B cell (primary cell): ENCODE data around the gene SALL2. TPM values are rescaled to one million over a fixed set of nuclear protein-coding genes. Genes with fewer than 3 reads are reported as not detected.

Experiments used
- ATAC-seq: fragments of 200-7000 bp; cut with Tn5 transposase; one replicate; pipeline ENCODE4 v1.10.0; 2021; ENCODE audit warnings: low read depth, mild to moderate bottlenecking, moderate number of reproducible peaks, moderate library complexity
- CTCF ChIA-PET: fragments of 350-600 bp; sonication (Branson Sonifier 250); formaldehyde crosslinking; loops from one replicate; lab custom pipeline; 2021; ENCODE audit warnings: antibody characterized with exemption, inconsistent platforms; lab: Charles Lee
- POLR2A ChIA-PET: fragments of 350-600 bp; sonication (Branson Sonifier 250); formaldehyde crosslinking; loops from one replicate; lab custom pipeline; 2021; ENCODE audit warnings: antibody characterized with exemption; lab: Charles Lee
- DNase-seq: peaks from one replicate; pipeline ENCODE4 v3.0.0; 2013
- H2AFZ ChIP-seq: 2 replicates; pipeline ENCODE4 v1.6.1; 2012; ENCODE audit warnings: mild to moderate bottlenecking, low read depth, low read length; ENCODE audit not compliant: insufficient read depth, poor library complexity, severe bottlenecking
- H3K27ac ChIP-seq, 2 donors: 1 replicate in 1 of 2; 2 replicates in 1 of 2; pipeline ENCODE4 v1.5.1; 2012 to 2013; ENCODE audit warnings: low read length in 2 of 2, mild to moderate bottlenecking in 2 of 2, moderate library complexity in 1 of 2
- H3K27me3 ChIP-seq, 4 experiments: fragments of 200-600 bp in 1 of 4; sonication (generic) in 1 of 4; replicated peaks in 1 of 4; 1 replicate in 2 of 4; 2 replicates in 2 of 4; pipeline versions ENCODE4 v1.6.1 to v1.7.0; 2013 to 2016; ENCODE audit warnings: low read length in 3 of 4, mild to moderate bottlenecking in 2 of 4, mixed read lengths in 1 of 4, moderate library complexity in 1 of 4; ENCODE audit not compliant: insufficient read depth in 4 of 4, control insufficient read depth in 3 of 4; ENCODE audit errors: control extremely low read depth in 1 of 4
- H3K36me3 ChIP-seq, 2 experiments: replicated peaks in 1 of 2; 1 replicate in 1 of 2; 2 replicates in 1 of 2; pipeline versions ENCODE4 v1.6.1 to v1.7.1; 2013; ENCODE audit warnings: low read length in 1 of 2; ENCODE audit not compliant: insufficient read depth in 2 of 2, control insufficient read depth in 1 of 2; ENCODE audit errors: control extremely low read depth in 1 of 2, extremely low read depth in 1 of 2
- H3K4me1 ChIP-seq, 2 donors: fragments of 200-600 bp in 1 of 2; sonication (generic) in 1 of 2; 1 replicate in 1 of 2; 2 replicates in 1 of 2; pipeline versions ENCODE4 v1.5.1 to v1.6.1; 2013 to 2017; ENCODE audit warnings: low read length in 2 of 2; ENCODE audit not compliant: control insufficient read depth in 2 of 2, insufficient read depth in 2 of 2
- H3K4me2 ChIP-seq: replicated peaks from 2 replicates; pipeline ENCODE3; 2012; ENCODE audit warnings: mild to moderate bottlenecking, low read depth, low read length; ENCODE audit not compliant: poor library complexity, severe bottlenecking
- H3K4me3 ChIP-seq, 5 experiments: fragments of 200-600 bp in 1 of 5; sonication (generic) in 1 of 5; 1 replicate in 3 of 5; 2 replicates in 2 of 5; pipeline versions ENCODE4 v1.5.1 to v1.7.0; 2011 to 2016; ENCODE audit warnings: low read length in 4 of 5, mild to moderate bottlenecking in 4 of 5, low read depth in 2 of 5, control low read depth in 1 of 5, moderate library complexity in 1 of 5; ENCODE audit not compliant: insufficient read depth in 1 of 5; ENCODE audit errors: control extremely low read depth in 1 of 5, extremely low read depth in 1 of 5
- H3K79me2 ChIP-seq: fragments of 200-600 bp; sonication (generic); one replicate; pipeline ENCODE4 v1.6.0; 2016; ENCODE audit warnings: low read length; ENCODE audit not compliant: control insufficient read depth, insufficient read depth
- H3K9ac ChIP-seq: fragments of 200-600 bp; sonication (generic); 2 replicates; pipeline ENCODE4 v1.6.1; 2017; ENCODE audit warnings: mild to moderate bottlenecking, low read length, moderate library complexity
- H3K9me3 ChIP-seq, 3 donors: one replicate each; pipeline versions ENCODE4 v1.6.1 to v1.7.1; 2013; ENCODE audit warnings: low read length in 2 of 3; ENCODE audit not compliant: control insufficient read depth in 2 of 3, insufficient read depth in 1 of 3; ENCODE audit errors: control extremely low read depth in 1 of 3
- H4K20me1 ChIP-seq: 2 replicates; pipeline ENCODE4 v1.6.0; 2012; ENCODE audit warnings: mild to moderate bottlenecking, low read length; ENCODE audit not compliant: insufficient read depth, control insufficient read depth, poor library complexity, severe bottlenecking
- H3K27ac Mint-ChIP-seq: one replicate; pipeline ENCODE4 v1.8.0; 2021; ENCODE audit warnings: mixed read lengths
- H3K27me3 Mint-ChIP-seq: one replicate; pipeline ENCODE4 v1.8.0; 2021; ENCODE audit warnings: mixed read lengths
- H3K4me1 Mint-ChIP-seq: one replicate; pipeline ENCODE4 v1.8.0; 2021; ENCODE audit warnings: mixed read lengths
- H3K4me3 Mint-ChIP-seq: one replicate; pipeline ENCODE4 v1.8.0; 2021; ENCODE audit warnings: mixed read lengths
- H3K9me3 Mint-ChIP-seq: one replicate; pipeline ENCODE4 v1.8.0; 2022; ENCODE audit warnings: mixed read lengths; ENCODE audit not compliant: insufficient read depth
- EZH2 ChIP-seq: IDR thresholded peaks from 2 replicates; pipeline ENCODE4 v1.6.1; 2012; ENCODE audit warnings: borderline replicate concordance, low read depth, mild to moderate bottlenecking, moderate library complexity, low read length; ENCODE audit not compliant: insufficient read depth, poor library complexity, severe bottlenecking
- WGBS: methylation state at CpG from one replicate; pipeline ENCODE4 v1.1.5; 2013; ENCODE audit warnings: missing lambda C conversion rate; ENCODE audit not compliant: insufficient coverage; 5-methylcytosine and 5-hydroxymethylcytosine counted together
- intact Hi-C: fragments of 100-400 bp; cut with micrococcal nuclease; formaldehyde crosslinking; loops from one replicate; pipeline ENCODE4 v1.10.0; 2022
- polyA minus RNA-seq: library from RNA; depleted of rRNA, polyadenylated mRNA; stranded (reverse); fragments of >200 nt; gene quantifications from 2 replicates; pipeline ENCODE4 v1.2.3, GENCODE V29; 2012
- polyA plus RNA-seq: library from polyadenylated mRNA; depleted of rRNA; stranded (reverse); fragments of >200 nt; gene quantifications from 2 replicates; pipeline ENCODE4 v1.2.3, GENCODE V29; 2012
- total RNA-seq, 2 donors: library from RNA; stranded (reverse); fragments of 120-200 nt in 1 of 2; gene quantifications; 1 replicate in 1 of 2; 2 replicates in 1 of 2; pipeline versions ENCODE4 v1.2.3 to v1.2.4, GENCODE V29; 2013 to 2022
- TF ChIP-seq, protein P1 (sequence below): fragments of 200-600 bp; IDR thresholded peaks from one replicate; pipeline ENCODE4 v1.8.0; 2022; ENCODE audit warnings: antibody characterized with exemption, mild to moderate bottlenecking

Gene SALL2
- total RNA-seq (1.3 and 2.5 TPM in 2 replicates), polyA plus RNA-seq (0.20 and 0.39 TPM in 2 replicates), polyA minus RNA-seq (0.43 and 0.50 TPM in 2 replicates)
- 0.49 TPM for total RNA-seq (2013)

DNA sequence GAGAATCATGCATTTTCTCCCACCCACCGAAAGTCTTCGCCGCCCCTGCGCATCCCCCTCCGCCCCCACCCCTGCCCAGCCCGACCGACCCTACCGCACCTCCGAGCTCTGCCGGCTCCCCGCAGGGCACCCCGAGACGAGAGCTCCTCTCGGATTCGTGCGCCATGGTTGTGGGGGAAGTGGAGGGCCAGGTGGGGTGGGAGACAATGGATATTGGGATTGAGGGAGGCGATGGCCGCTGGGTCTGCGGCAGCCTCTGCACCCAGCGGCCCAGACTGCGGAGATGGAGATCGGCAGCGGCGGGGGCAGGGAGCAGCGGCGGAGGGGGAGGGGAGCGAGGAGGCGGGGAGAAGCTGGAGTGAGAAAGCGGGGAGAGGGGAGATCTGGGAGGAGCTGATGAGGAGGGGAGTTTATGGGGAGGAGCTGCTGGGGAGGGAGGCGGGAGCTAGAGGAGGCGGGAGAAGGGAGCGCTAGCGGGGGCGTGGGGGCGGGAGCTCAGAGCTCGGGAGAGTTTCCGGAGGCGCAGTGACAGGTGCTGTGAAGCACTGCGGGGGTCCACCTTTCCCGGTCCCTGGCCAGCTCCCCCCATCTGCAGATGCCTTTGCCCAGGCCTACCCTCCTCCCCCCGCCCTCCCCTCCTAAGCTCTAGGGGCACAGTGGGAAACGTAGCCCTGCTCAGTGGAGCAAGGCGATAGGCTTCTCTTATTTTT is at the start of gene SALL2:
SALL2 (minus strand) TSS at position 385 of the 710 bp plus-strand sequence; CDS start at position 166, 219 bp downstream.
- peak within 1 kb of the TSS in 1 of 2 donors; percentile 58 for H3K27ac ChIP-seq
- peak within 1 kb of the TSS; percentile 88 for H3K4me3 Mint-ChIP-seq
- 1% methylated on average over 35 of the region's 43 CpGs for WGBS
- H3K9ac ChIP-seq, result peak within 1 kb of the TSS; percentile 70
- ChIA-PET POLR2A (interaction anchor here (0.6 to 1.4 kb wide), 5 partner anchors 13 to 252 kb away, joined by 3 to 7 read pairs (median 3); partner anchors contain the start of genes METTL3, RAB2B and TOX4), CTCF (interaction anchor here (1.6 kb wide), 1 partner anchor 28 kb away, joined by 4 read pairs; no protein-coding TSS in a partner anchor)
- intact Hi-C loops, result loop anchor here (1.0 kb wide), 1 partner anchor 49 kb away; the partner anchor contains the start of gene TOX4
- peak; percentile 69 for ATAC-seq
- H3K27ac Mint-ChIP-seq, result peak within 1 kb of the TSS; percentile 43
- no peak for TF ChIP-seq EZH2
- TF ChIP-seq, protein P1, sequence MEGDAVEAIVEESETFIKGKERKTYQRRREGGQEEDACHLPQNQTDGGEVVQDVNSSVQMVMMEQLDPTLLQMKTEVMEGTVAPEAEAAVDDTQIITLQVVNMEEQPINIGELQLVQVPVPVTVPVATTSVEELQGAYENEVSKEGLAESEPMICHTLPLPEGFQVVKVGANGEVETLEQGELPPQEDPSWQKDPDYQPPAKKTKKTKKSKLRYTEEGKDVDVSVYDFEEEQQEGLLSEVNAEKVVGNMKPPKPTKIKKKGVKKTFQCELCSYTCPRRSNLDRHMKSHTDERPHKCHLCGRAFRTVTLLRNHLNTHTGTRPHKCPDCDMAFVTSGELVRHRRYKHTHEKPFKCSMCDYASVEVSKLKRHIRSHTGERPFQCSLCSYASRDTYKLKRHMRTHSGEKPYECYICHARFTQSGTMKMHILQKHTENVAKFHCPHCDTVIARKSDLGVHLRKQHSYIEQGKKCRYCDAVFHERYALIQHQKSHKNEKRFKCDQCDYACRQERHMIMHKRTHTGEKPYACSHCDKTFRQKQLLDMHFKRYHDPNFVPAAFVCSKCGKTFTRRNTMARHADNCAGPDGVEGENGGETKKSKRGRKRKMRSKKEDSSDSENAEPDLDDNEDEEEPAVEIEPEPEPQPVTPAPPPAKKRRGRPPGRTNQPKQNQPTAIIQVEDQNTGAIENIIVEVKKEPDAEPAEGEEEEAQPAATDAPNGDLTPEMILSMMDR, result no peak
- H3K4me2 ChIP-seq, result peak within 1 kb of the TSS; percentile 99
- DNase-seq, result peak; percentile 43
- peak within 1 kb of the TSS in 4 of 5 experiments; percentile 55 to 75 (median 67) for H3K4me3 ChIP-seq
- peaks cover 12% of the 10 kb centered on the region for H3K4me1 Mint-ChIP-seq
- H3K36me3 ChIP-seq, result no peaks in the 10 kb centered on the region
- H3K4me1 ChIP-seq, result peaks cover 8 to 11% of the 10 kb centered on the region in 2 donors
- no peaks in the 10 kb centered on the region for H3K9me3 Mint-ChIP-seq
- peaks cover 32% of the 10 kb centered on the region for H3K27me3 Mint-ChIP-seq
- H4K20me1 ChIP-seq, result no peaks in the 10 kb centered on the region
- H3K79me2 ChIP-seq, result no peaks in the 10 kb centered on the region
- peaks cover 0 to 9% (median 2%) of the 10 kb centered on the region in 4 experiments for H3K27me3 ChIP-seq
- peak within 1 kb of the TSS; percentile 96 for H2AFZ ChIP-seq
- H3K9me3 ChIP-seq, result no peaks in the 10 kb centered on the region

DNA sequence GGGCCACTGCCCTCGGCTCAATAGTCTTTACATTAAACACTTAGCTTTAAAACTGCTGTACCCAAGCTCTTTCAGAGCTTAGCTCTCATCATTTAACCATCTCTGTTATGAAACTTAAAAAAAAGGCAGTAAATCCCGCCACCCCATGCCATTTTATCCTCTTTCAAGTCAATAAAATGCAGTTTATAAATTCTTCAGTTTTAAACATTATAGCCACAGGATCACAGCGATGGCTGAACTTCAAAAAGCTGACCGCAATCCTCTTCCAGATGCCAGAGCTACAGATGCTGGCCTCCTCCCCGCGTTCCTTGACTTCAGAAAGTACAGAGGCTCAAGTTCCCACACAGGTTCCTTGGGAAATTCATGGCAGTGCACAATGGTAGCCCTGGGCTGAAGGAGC is 49.5 kb upstream of the SALL2 start:
- H3K27me3 Mint-ChIP-seq, result peaks cover 32% of the 10 kb centered on the region
- no peaks in the 10 kb centered on the region for H4K20me1 ChIP-seq
- H3K4me1 ChIP-seq, result no peaks in the 10 kb centered on the region
- H3K27ac ChIP-seq, result no peak overlapping the region
- no peak overlapping the region for H2AFZ ChIP-seq
- no peak overlapping the region for H3K4me3 Mint-ChIP-seq
- H3K4me3 ChIP-seq, result no peak overlapping the region
- intact Hi-C loops, result no loop called here
- no peak overlapping the region for H3K9ac ChIP-seq
- H3K9me3 ChIP-seq, result peaks cover 0 to 3% (median 1%) of the 10 kb centered on the region in 3 donors
- no peaks in the 10 kb centered on the region for H3K36me3 ChIP-seq
- H3K9me3 Mint-ChIP-seq, result peaks cover 3% of the 10 kb centered on the region
- no peak for ATAC-seq
- no peaks in the 10 kb centered on the region for H3K4me1 Mint-ChIP-seq
- DNase-seq, result no peak
- no peaks in the 10 kb centered on the region for H3K79me2 ChIP-seq
- ChIA-PET POLR2A (no interaction called here), CTCF (no interaction called here)
- H3K27ac Mint-ChIP-seq, result no peak overlapping the region
- H3K27me3 ChIP-seq, result peaks cover 0 to 4% (median 0%) of the 10 kb centered on the region in 4 experiments
- no peak overlapping the region for H3K4me2 ChIP-seq
- WGBS, result 95% methylated on average over 6 of the region's 6 CpGs
- TF ChIP-seq, protein P1, result no peak
- TF ChIP-seq EZH2, result no peak
